HG02610 (cell line): Measurements from ENCODE around the gene CDH13.
"Not testable (repeated sequence)": the region's sequence is repeated elsewhere in the genome, so short reads cannot be mapped to it uniquely, and the experiment has no call there.

Experiments
- ATAC-seq: cut with Tn5 transposase; IDR thresholded peaks from one replicate; pipeline ENCODE4 v1.9.1; 2021; ENCODE audit warnings: mild to moderate bottlenecking, moderate library complexity; ENCODE audit not compliant: unreplicated experiment

Gene CDH13

DNA sequence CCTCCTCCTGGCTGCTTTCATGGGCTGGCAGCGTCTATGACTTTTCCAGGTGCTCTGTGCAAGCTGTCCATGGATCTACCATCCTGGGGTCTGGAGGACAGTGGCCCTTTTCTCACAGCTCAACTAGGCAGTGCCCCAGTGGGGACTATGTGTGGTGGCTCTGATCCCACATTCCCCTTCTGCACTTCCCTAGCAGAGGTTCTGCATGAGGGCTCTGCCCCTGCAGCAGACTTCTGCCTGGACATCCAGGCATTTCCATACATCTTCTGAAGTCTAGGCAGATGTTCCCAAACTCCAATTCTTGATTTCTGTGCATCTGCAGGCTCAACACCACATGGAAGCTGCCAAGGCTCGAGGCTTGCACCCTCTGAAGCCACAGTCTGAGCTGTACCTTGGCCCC, 307.2 kb downstream of the CDH13 start:
- not testable (repeated sequence) for ATAC-seq

GRCh38 chr16:82935766-82936165, 309.0 kb downstream of the CDH13 start:
- no peak for ATAC-seq

DNA sequence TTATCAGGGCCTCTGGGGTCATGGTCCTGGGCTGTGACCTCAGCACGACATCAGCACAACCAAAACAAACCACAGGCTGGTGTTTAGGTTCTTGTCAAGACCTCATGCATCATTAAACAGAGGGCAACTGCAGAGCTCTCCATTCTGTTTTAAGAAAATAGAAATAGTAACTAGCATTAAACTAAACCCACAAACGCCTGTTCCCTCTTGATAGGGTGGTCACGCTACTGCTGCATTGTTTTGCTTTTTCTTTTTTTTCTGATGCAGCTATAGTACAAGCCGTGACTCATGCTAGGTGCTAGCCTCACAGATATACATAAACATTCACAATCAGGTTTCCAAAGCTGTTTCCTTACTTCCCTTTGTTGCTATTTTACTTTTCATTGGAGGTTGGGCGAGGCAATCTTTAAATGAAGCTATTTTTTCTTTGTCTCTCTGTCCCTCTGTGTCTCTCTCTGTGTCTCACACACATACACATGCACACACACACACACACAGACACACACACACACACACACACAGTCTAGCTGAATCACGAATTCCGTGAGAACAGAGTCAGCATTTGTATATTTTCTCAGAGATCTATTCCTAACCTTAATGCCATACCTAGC, 310.3 kb downstream of the CDH13 start:
- no peak for ATAC-seq

DNA sequence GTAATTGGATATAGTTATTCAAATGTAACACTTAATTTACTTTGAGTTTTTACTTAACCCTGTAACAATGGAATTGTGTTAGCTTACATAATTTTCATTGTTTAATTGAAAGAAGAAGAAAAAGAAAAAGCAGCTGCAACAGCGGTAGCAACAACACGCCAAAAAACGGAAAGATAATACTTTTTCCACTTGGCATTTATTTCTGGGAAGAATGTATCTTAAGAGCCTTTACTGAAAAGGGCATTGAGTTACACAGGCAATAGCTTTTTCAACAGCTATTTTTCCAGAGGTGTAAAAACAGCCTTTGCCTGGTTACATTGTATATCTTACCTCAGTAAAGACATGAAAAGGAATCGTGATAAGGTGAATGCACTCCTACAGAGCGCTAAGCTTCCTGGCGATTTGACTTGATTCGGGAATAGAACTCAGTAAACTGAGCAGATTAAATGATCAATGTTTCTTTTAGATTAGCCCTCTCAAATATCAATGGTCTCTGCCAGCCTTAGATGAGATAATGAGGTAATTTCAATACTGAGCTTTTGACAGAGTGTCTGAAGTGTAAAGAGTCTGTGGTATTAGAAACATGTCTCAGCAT, 311.3 kb downstream of the CDH13 start:
- no peak for ATAC-seq

GRCh38 chr16:82943371-82943770, 316.6 kb downstream of the CDH13 start:
- ATAC-seq: no peak

DNA sequence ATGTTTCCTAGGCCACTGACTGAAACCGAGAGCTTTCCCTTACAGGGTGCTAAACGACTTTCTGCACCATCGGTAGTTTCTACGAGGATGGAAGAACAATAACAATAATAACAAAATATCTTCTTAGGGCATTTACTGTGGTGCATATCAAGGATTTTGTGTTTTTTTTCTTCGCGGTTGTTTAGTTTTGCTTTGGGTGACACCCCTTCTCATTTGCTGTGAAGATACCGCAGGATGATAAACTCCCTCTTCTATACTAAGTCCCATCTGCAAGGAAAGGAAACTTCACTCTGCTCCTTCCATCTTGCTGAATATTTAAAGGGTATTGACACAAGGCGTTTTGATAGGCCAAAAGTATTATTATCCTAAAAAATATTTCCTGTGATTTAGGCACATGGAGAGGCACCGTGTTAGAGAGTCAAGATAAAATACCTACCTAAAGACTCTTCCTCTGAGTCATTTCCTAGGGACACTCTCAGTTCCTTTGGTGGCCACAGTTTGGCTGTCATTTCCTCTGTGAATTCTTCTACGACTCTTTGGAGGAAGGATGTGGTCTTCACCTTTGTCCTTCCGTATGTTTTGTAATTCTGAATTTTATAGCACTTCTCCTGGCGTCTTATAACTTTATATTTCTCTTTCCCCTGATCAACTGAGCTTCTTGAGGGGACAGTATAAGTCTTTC, 318.8 kb downstream of the CDH13 start:
- ATAC-seq: no peak

- no peak for ATAC-seq
Observed at GRCh38 chr16:82947698-82948097, 320.9 kb downstream of the CDH13 start.

DNA sequence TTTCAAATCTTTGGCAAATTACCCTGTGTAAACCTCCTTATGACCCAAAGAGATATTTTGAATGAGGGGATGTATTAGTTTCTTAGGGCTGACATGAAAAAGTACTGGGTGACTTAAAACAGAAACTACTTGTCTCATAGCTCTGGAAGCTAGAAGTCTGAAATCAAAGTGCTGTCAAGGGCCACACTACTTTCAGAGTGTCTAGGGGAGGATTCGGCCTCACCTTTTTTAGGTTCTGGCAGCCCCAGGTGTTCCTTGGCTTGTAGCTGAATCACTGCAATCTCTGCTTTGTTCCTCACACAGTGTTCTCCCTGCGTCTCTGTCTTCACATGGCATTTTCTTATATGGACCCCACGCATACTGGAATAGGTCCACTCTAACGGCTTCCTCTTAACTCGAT, 322.2 kb downstream of the CDH13 start:
- no peak for ATAC-seq

DNA sequence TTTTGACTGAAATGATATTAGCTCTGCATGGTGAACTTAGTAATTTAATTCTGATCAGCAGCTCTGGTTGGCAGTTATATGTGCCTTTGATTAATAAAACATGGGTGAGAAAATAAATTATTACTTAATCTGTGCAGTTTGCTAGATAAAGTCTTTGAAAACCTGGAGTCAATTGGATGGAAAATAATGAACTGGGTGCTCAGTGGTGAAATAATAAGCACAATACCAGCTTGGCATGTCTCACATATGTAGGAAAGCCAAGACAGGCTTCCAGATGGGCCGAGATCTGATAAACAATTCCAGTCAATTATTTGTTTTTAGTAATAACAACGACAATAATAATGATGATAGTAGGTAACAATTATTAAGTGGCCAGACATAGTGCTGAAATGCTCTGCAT, 326.7 kb downstream of the CDH13 start:
- ATAC-seq: no peak

- no peak for ATAC-seq
Observed at GRCh38 chr16:82954224-82954929, 327.6 kb downstream of the CDH13 start.

- ATAC-seq: no peak
Observed at GRCh38 chr16:82955741-82956348, 329.1 kb downstream of the CDH13 start.

GRCh38 chr16:82957212-82957611, 330.4 kb downstream of the CDH13 start:
- ATAC-seq: no peak

DNA sequence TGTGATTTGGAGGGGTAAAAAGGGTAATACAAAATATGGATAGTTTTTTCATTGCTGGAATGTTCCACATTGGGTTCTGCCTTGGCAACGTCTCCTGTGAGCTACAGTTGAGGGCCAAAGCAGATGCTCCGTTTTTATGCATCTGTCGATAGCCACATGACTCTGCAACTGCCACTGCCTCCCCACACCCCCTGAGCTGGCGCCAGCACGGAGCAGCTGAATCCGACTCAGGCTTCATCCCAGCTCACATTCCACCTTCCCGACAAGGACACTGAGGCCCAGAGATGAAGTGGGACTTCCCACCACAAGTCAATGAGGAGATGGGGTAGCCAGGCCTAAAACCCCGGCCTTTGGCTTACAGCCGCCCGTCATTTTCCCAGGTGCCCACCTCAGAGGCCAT, 334.1 kb downstream of the CDH13 start:
- ATAC-seq: no peak

DNA sequence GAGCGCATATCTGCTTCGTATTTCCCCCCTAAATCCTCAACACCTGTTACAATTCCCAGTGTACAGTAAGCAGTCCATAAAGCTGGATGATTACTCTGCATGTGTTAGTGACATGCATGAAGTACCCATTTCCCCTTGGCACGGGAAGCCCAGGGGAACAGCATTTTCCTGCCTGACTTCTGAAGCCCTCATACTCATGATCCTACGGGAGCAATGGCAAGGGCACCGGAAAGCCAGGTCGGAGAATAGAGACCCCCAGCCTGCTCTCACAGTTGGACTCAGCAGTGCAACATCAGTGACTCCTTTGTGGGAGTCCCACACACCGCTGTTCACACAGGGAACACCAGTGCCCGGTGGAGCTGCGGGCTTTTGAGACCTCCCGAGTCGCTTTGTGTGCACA, 336.9 kb downstream of the CDH13 start:
- no peak for ATAC-seq

- no peak for ATAC-seq
Observed at GRCh38 chr16:82965808-82966207, 339.0 kb downstream of the CDH13 start.

DNA sequence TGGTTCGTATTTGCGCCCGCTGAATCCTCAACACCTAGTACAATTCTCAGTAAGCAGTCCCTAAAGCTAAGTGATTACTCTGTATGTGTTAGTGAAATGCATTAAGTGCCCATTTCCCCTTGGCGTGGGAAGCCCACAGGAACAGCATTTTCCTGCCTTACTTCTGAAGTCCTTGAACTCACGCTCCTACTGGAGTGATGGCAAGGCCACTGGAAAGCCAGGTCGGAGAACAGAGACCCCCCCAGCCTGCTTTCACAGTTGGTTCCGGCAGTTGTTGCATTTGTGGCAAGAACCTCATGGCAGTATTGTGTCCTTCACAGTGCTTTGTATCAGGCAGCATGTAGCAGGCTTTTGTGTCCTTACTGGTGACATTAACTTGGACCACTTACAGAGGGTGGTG, 340.7 kb downstream of the CDH13 start:
- ATAC-seq: no peak

GRCh38 chr16:82971126-82971525, 344.4 kb downstream of the CDH13 start:
- ATAC-seq: no peak

DNA sequence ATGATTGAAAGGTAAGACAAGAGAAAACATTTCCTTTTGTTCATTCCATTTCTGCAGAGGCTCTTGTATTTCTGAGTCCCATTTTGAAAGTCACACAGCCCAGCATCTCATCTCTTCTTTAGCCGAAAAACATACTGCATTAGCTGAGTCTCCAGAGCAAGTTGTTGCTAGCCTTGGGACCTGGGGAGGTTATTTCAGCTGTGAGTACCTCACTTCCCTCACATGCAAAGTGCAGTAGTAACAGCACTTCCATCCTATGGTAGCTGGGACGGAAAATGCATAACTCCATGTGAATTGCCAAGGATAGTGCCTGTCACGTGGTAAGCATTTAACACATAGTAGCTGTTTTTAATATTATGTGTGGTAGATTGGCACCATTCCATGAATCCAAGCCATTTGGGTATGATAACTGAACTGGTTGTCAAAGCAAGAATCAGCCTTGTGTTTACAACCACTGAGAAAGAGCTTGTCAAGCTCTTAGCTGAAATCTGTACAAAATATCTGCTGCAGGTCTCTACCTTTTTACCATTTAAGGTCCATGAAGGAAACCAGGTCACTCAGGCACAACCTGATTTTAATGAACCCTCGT, 345.7 kb downstream of the CDH13 start:
- ATAC-seq: no peak

- no peak for ATAC-seq
Observed at GRCh38 chr16:82979406-82980111, 352.8 kb downstream of the CDH13 start.

DNA sequence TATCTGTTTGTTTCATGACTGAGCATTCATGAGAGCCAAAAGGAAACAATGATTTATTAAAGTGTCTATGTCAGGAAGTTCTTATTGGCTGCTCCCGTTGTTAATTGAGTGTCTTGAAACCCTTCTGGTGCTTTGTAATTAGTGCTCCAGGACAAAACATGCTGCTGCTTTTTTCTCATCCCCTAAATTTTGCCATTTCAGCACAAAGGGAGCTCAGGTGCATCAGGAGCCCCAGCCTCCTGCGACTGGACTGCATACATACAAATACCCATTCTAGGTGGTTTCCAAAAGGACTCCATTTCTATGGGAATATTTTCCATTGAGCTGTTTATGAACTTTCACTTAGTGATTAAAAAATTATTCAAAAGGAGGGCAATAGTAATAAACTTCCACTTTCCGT, 354.0 kb downstream of the CDH13 start:
- ATAC-seq: no peak
